HCT116 (cell line): ENCODE results near the gene NSMCE1. TPM values are rescaled to one million over a fixed set of nuclear protein-coding genes. Genes with fewer than 3 reads are reported as not detected.

Experiments
- ATAC-seq: fragments of 200-7000 bp; cut with Tn5 transposase; 2 replicates; pipeline ENCODE4 v1.9.1; 2020; ENCODE audit warnings: mild to moderate bottlenecking, moderate library complexity
- BruUV-seq: library from RNA; stranded (reverse); fragments of 400-500 nt; replicated peaks from 2 replicates; lab custom pipeline; 2021; lab: Mats Ljungman, UMichigan
- CTCF ChIA-PET: fragments of 300-600 bp; sonication (Branson Sonifier 250); formaldehyde crosslinking; loops from one replicate; lab custom pipeline; 2021; ENCODE audit warnings: antibody characterized with exemption; lab: Charles Lee
- POLR2A ChIA-PET: fragments of 300-600, 350-600 bp; sonication (Branson Sonifier 250); formaldehyde crosslinking; loops from one replicate; lab custom pipeline; 2021; ENCODE audit warnings: antibody characterized with exemption; lab: Charles Lee
- RAD21 ChIA-PET, 2 experiments: fragments of 300-600 bp; sonication (Branson Sonifier 250); formaldehyde crosslinking; loops; one replicate each; lab custom pipeline; 2023; ENCODE audit warnings: low total read pairs in 2 of 2; ENCODE audit not compliant: uncharacterized antibody in 2 of 2, unreplicated experiment in 2 of 2, low non-redundant PET in 1 of 2; lab: Charles Lee
- DNase-seq: peaks from one replicate; pipeline ENCODE4 v3.0.0-alpha.2; 2010; ENCODE audit warnings: low read depth, low spot score
- H2AFZ ChIP-seq: fragments of 200-600 bp; shearing (Covaris generic), sonication (generic); 2 replicates; pipeline ENCODE4 v1.6.1; 2017; ENCODE audit warnings: low read depth, mixed run types, mixed read lengths, antibody characterized with exemption, low read length; ENCODE audit not compliant: poor library complexity, severe bottlenecking
- H3K27ac ChIP-seq: 2 replicates; pipeline ENCODE4 v1.5.1; 2012; ENCODE audit warnings: low read depth, low read length
- H3K27me3 ChIP-seq: fragments of 200-600 bp; sonication (generic); 2 replicates; pipeline ENCODE4 v1.6.1; 2016; ENCODE audit warnings: mixed run types, low read length, mixed read lengths; ENCODE audit not compliant: insufficient read depth
- H3K36me3 ChIP-seq, 2 experiments: fragments of 200-500 bp in 1 of 2; fragments of 200-600 bp in 1 of 2; sonication (Bioruptor generic) in 1 of 2; sonication (generic) in 1 of 2; 2 replicates each; pipeline versions ENCODE4 v1.5.1 to v1.6.1; 2014 to 2016; ENCODE audit warnings: low read length in 2 of 2, inconsistent platforms in 1 of 2, mixed read lengths in 1 of 2, mixed run types in 1 of 2; ENCODE audit not compliant: insufficient read depth in 2 of 2, control insufficient read depth in 1 of 2
- H3K4me1 ChIP-seq, 2 experiments: fragments of 200-600 bp in 1 of 2; sonication (generic) in 1 of 2; 2 replicates each; pipeline versions ENCODE4 v1.5.1 to v1.6.1; 2012 to 2017; ENCODE audit warnings: low read length in 2 of 2, inconsistent platforms in 1 of 2, mild to moderate bottlenecking in 1 of 2, mixed read lengths in 1 of 2, mixed run types in 1 of 2, moderate library complexity in 1 of 2; ENCODE audit not compliant: insufficient read depth in 2 of 2, control insufficient read depth in 1 of 2
- H3K4me2 ChIP-seq: fragments of 200-600 bp; sonication (generic); 2 replicates; pipeline ENCODE4 v1.6.1; 2017; ENCODE audit warnings: mixed run types, low read length, mixed read lengths
- H3K4me3 ChIP-seq, 2 experiments: fragments of 200-600 bp in 1 of 2; sonication (generic) in 1 of 2; replicated peaks in 1 of 2; 2 replicates each; pipeline ENCODE4 v1.5.1; 2011 to 2016; ENCODE audit warnings: low read length in 2 of 2, control low read depth in 1 of 2, low read depth in 1 of 2, mild to moderate bottlenecking in 1 of 2, mixed read lengths in 1 of 2, mixed run types in 1 of 2
- H3K79me2 ChIP-seq: fragments of 200-600 bp; sonication (generic); 2 replicates; pipeline ENCODE4 v1.6.1; 2017; ENCODE audit warnings: mild to moderate bottlenecking, mixed run types, low read length, moderate library complexity, mixed read lengths; ENCODE audit not compliant: insufficient read depth
- H3K9ac ChIP-seq: fragments of 200-600 bp; sonication (generic); 2 replicates; pipeline ENCODE4 v1.6.1; 2016; ENCODE audit warnings: low read length, mixed read lengths
- H3K9me2 ChIP-seq: fragments of 200-600 bp; sonication (generic), shearing (Covaris generic); 2 replicates; pipeline ENCODE4 v1.6.1; 2017; ENCODE audit warnings: mixed run types, mild to moderate bottlenecking, moderate library complexity; ENCODE audit not compliant: insufficient read depth
- H3K9me3 ChIP-seq, 2 experiments: fragments of 200-500 bp in 1 of 2; fragments of 200-600 bp in 1 of 2; sonication (Bioruptor generic) in 1 of 2; sonication (generic) in 1 of 2; 2 replicates each; pipeline ENCODE4 v1.6.1; 2014 to 2017; ENCODE audit warnings: low read length in 2 of 2, mixed read lengths in 2 of 2, inconsistent platforms in 1 of 2, low read depth in 1 of 2, mild to moderate bottlenecking in 1 of 2, mixed run types in 1 of 2, moderate library complexity in 1 of 2; ENCODE audit not compliant: control insufficient read depth in 1 of 2, insufficient read depth in 1 of 2
- H4K20me1 ChIP-seq: fragments of 200-600 bp; sonication (generic), shearing (Covaris generic); 2 replicates; pipeline ENCODE4 v1.6.1; 2017; ENCODE audit warnings: mixed run types, mild to moderate bottlenecking, moderate library complexity; ENCODE audit not compliant: insufficient read depth
- CBX3 ChIP-seq: IDR thresholded peaks from 2 replicates; pipeline ENCODE4 v1.6.1; 2012; ENCODE audit warnings: low read depth
- CTCF ChIP-seq, 3 experiments: fragments of 200-600 bp in 1 of 3; sonication (generic) in 1 of 3; IDR thresholded peaks in 2 of 3; conservative IDR thresholded peaks in 1 of 3; 2 replicates each; pipeline ENCODE4 v1.5.1; 2012 to 2017; ENCODE audit warnings: low read depth in 2 of 3, low read length in 2 of 3, antibody characterized with exemption in 1 of 3, borderline replicate concordance in 1 of 3, control low read depth in 1 of 3, mild to moderate bottlenecking in 1 of 3, mixed read lengths in 1 of 3, mixed run types in 1 of 3, moderate library complexity in 1 of 3; ENCODE audit not compliant: insufficient read depth in 1 of 3
- ELF1 ChIP-seq: IDR thresholded peaks from 2 replicates; pipeline ENCODE4 v1.6.1; 2012; ENCODE audit warnings: low read depth, borderline replicate concordance
- EZH2 ChIP-seq: fragments of 200-600 bp; sonication (generic); IDR thresholded peaks from 2 replicates; pipeline ENCODE4 v1.6.1; 2017; ENCODE audit warnings: antibody characterized with exemption, mixed run types
- EZH2phosphoT487 ChIP-seq: fragments of 200-600 bp; IDR thresholded peaks from 2 replicates; pipeline ENCODE4 v1.6.1; 2018; ENCODE audit warnings: antibody characterized with exemption, borderline replicate concordance
- FOSL1 ChIP-seq: IDR thresholded peaks from 2 replicates; pipeline ENCODE4 v1.6.1; 2012; ENCODE audit warnings: low read depth
- JUND ChIP-seq: IDR thresholded peaks from 2 replicates; pipeline ENCODE4 v1.6.1; 2012
- MAX ChIP-seq: IDR thresholded peaks from 2 replicates; pipeline ENCODE4 v1.6.1; 2012
- POLR2A ChIP-seq: IDR thresholded peaks from 2 replicates; pipeline ENCODE4 v1.7.0; 2011; ENCODE audit warnings: borderline replicate concordance; ENCODE audit not compliant: insufficient read depth, insufficient read length; ENCODE audit errors: extremely low read depth
- RAD21 ChIP-seq: IDR thresholded peaks from 2 replicates; pipeline ENCODE4 v1.6.1; 2012; ENCODE audit warnings: low read depth, mild to moderate bottlenecking
- SIN3A ChIP-seq: IDR thresholded peaks from 2 replicates; pipeline ENCODE4 v1.6.1; 2012; ENCODE audit warnings: low read depth
- SP1 ChIP-seq: IDR thresholded peaks from 2 replicates; pipeline ENCODE4 v1.6.1; 2012; ENCODE audit warnings: low read depth
- SRF ChIP-seq: IDR thresholded peaks from 2 replicates; pipeline ENCODE4 v1.6.1; 2012; ENCODE audit warnings: low read depth
- TCF7L2 ChIP-seq: IDR thresholded peaks from 2 replicates; pipeline ENCODE4 v1.7.0; 2011; ENCODE audit warnings: borderline replicate concordance, inconsistent platforms; ENCODE audit not compliant: insufficient read depth, insufficient read length; ENCODE audit errors: extremely low read depth
- YY1 ChIP-seq: IDR thresholded peaks from 2 replicates; pipeline ENCODE4 v1.6.1; 2011; ENCODE audit warnings: low read length, low read depth, moderate library complexity, mild to moderate bottlenecking; ENCODE audit not compliant: insufficient replicate concordance; ENCODE audit errors: extremely low read depth
- ZFX ChIP-seq: fragments of 450-650 bp; IDR thresholded peaks from 2 replicates; pipeline ENCODE4 v1.6.1; 2017
- intact Hi-C: fragments of 100-400 bp; cut with micrococcal nuclease; formaldehyde crosslinking; loops from 2 replicates; pipeline ENCODE4 v1.10.0; 2022
- total RNA-seq: library from RNA; stranded (reverse); gene quantifications from one replicate; pipeline ENCODE4 v1.2.1, GENCODE V29; 2021; ENCODE audit not compliant: unreplicated experiment
- TF ChIP-seq, protein P1 (sequence below): IDR thresholded peaks from 2 replicates; pipeline ENCODE4 v1.6.1; 2011; ENCODE audit warnings: mild to moderate bottlenecking, low read length, moderate library complexity; ENCODE audit not compliant: insufficient replicate concordance; ENCODE audit errors: extremely low read depth
- TF ChIP-seq, protein P2 (sequence below): IDR thresholded peaks from 2 replicates; pipeline ENCODE4 v1.6.1; 2012; ENCODE audit warnings: low read depth

Gene NSMCE1
- total RNA-seq, 1 experiment from 2014 or later, result 85.6 TPM

DNA sequence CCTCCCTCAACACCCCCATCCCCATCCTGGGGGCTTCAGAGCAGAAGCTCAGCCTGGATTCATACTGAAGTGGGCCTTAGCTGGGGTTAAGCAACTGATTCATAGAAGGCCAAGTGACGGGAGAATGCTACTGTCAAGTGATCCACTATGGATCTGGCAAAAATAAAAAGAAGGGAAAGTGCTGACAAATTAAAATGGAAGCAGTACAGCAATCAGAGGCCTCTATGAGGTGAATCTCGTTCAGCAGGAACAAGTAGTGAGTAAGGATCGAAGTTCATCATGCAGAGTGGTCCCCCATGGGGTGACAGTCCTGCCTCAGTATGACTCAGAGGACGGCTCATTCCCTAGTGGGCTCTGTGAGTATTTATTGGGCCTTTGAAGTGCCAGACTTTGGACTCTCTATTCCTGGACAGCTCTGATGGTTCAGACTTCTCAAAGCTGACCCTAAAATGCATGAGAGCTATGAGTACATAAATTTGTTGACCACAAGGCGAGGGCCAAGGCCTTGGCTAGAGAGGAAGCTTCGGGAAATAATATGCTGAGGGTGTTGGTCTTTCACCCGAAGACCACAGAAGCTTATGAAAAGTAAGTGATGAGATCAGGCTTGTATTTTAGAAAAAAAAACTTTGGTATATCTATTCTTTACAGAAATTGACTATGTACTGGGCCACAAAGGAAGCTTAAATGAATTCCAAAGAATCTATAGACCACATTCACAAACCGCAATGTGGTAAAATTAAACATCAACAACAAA lies 5.3 kb upstream of the NSMCE1 start:
- Histone ChIP-seq H3K36me3 (no peaks in the 10 kb centered on the region), H3K4me3 (peak overlapping the region; percentile 16 to 33; a peak in 2 of 4 replicates), H3K9me3 (no peaks in the 10 kb centered on the region), H3K9ac (peak overlapping the region; percentile 48), H3K9me2 (no peaks in the 10 kb centered on the region), H3K4me2 (peak overlapping the region; percentile 72), H3K4me1 (peaks cover 30 to 62% of the 10 kb centered on the region in 2 experiments), H3K27ac (peak overlapping the region; percentile 76), H4K20me1 (no peaks in the 10 kb centered on the region), H2AFZ (no peak overlapping the region), H3K79me2 (0 out of 2 replicates have a peak, but pooled peaks cover 6% of the 10 kb centered on the region), H3K27me3 (no peaks in the 10 kb centered on the region)
- peak; percentile 97 for DNase-seq
- ChIA-PET POLR2A (interaction anchor here (1.0 kb wide), 1 partner anchor 101 kb away, joined by 3 read pairs; no protein-coding TSS in a partner anchor), CTCF (interaction anchor here (1.1 to 1.6 kb wide), 2 partner anchors 9 to 81 kb away, joined by 4 read pairs; no protein-coding TSS in a partner anchor), RAD21 (interaction anchor here in 1 of 2 experiments (1.0 kb wide), 1 partner anchor 94 kb away, joined by 3 read pairs; no protein-coding TSS in a partner anchor)
- ATAC-seq, result peak; percentile 92
- no TSS peak for BruUV-seq
- intact Hi-C loops, result no loop called here
- TF ChIP-seq, protein P1, sequence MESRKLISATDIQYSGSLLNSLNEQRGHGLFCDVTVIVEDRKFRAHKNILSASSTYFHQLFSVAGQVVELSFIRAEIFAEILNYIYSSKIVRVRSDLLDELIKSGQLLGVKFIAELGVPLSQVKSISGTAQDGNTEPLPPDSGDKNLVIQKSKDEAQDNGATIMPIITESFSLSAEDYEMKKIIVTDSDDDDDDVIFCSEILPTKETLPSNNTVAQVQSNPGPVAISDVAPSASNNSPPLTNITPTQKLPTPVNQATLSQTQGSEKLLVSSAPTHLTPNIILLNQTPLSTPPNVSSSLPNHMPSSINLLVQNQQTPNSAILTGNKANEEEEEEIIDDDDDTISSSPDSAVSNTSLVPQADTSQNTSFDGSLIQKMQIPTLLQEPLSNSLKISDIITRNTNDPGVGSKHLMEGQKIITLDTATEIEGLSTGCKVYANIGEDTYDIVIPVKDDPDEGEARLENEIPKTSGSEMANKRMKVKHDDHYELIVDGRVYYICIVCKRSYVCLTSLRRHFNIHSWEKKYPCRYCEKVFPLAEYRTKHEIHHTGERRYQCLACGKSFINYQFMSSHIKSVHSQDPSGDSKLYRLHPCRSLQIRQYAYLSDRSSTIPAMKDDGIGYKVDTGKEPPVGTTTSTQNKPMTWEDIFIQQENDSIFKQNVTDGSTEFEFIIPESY, result peak; percentile 16
- TF ChIP-seq EZH2 (no peak), TCF7L2 (peak; percentile 60), CTCF (IDR thresholded peaks at IDR 0.05 in 2 of 3, conservative IDR thresholded peaks at IDR 0.05 in 1 of 3; ENCODE audit: borderline replicate concordance in 1 of 3, insufficient read depth in 1 of 3, low read depth in 2 of 3, low read length in 2 of 3) (peak in 2 of 3 experiments; percentile 24 to 28; a peak in 2 of 6 replicates), YY1 (peak; percentile 44), SP1 (peak; percentile 95), MAX (peak; percentile 72; the same call in 1 of the 2 replicates), FOSL1 (peak; percentile 95), EZH2phosphoT487 (no peak), RAD21 (peak; percentile 50), SRF (peak; percentile 79), POLR2A (no peak), ZFX (no peak), JUND (peak; percentile 95), CBX3 (peak; percentile 95), ELF1 (no peak; the same call in 1 of the 2 replicates), SIN3A (peak; percentile 83)
- TF ChIP-seq, protein P2, sequence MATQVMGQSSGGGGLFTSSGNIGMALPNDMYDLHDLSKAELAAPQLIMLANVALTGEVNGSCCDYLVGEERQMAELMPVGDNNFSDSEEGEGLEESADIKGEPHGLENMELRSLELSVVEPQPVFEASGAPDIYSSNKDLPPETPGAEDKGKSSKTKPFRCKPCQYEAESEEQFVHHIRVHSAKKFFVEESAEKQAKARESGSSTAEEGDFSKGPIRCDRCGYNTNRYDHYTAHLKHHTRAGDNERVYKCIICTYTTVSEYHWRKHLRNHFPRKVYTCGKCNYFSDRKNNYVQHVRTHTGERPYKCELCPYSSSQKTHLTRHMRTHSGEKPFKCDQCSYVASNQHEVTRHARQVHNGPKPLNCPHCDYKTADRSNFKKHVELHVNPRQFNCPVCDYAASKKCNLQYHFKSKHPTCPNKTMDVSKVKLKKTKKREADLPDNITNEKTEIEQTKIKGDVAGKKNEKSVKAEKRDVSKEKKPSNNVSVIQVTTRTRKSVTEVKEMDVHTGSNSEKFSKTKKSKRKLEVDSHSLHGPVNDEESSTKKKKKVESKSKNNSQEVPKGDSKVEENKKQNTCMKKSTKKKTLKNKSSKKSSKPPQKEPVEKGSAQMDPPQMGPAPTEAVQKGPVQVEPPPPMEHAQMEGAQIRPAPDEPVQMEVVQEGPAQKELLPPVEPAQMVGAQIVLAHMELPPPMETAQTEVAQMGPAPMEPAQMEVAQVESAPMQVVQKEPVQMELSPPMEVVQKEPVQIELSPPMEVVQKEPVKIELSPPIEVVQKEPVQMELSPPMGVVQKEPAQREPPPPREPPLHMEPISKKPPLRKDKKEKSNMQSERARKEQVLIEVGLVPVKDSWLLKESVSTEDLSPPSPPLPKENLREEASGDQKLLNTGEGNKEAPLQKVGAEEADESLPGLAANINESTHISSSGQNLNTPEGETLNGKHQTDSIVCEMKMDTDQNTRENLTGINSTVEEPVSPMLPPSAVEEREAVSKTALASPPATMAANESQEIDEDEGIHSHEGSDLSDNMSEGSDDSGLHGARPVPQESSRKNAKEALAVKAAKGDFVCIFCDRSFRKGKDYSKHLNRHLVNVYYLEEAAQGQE, result no peak
